NK-92 (cell line): ENCODE results near the gene NUDT14.

Experiments
- DNase-seq: peaks from one replicate; lab custom pipeline; 2025; ENCODE audit not compliant: unreplicated experiment; lab: John Stamatoyannopoulos, UW

Gene NUDT14

DNA sequence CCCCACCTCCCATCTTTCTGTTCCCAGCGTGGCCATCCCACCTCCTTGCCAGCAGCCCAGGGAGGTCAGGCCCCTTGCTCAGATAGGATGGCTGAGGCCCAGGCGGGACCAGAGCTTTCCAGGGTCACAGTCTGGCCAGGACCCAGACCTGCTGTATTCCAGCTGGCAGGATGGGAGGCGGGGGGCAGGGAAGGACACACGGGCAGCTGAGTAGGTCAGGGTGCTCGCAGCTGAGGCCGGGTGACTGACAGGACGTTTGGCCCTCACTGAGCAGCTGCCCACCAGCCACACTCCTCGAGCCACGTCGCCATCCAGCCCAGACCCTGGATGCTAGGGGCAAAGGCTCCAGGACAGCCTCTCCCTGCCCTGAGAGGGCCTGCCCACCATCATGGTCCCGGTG, 4.0 kb downstream of the NUDT14 start:
- DNase-seq = no peak

DNA sequence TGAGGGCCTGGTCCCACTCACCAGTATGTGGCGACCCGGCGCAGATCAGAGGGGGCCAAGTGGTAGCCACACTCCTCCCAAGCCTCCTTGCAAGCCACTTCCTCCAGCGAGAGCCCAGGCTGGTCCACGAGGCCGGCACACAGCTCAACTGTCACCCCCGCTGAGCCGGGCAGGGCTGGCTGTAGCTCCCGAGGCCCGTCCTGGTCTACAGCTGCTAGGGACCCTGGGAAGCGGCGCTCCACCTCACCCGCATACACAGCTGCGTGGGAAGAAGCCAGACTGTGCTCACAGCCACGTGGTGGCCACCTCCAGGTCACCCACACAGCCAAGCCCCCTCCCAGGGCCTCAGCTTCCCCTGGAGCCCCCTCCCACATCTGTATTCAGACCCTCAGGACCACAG, 4.6 kb downstream of the NUDT14 start:
- DNase-seq = no peak

DNA sequence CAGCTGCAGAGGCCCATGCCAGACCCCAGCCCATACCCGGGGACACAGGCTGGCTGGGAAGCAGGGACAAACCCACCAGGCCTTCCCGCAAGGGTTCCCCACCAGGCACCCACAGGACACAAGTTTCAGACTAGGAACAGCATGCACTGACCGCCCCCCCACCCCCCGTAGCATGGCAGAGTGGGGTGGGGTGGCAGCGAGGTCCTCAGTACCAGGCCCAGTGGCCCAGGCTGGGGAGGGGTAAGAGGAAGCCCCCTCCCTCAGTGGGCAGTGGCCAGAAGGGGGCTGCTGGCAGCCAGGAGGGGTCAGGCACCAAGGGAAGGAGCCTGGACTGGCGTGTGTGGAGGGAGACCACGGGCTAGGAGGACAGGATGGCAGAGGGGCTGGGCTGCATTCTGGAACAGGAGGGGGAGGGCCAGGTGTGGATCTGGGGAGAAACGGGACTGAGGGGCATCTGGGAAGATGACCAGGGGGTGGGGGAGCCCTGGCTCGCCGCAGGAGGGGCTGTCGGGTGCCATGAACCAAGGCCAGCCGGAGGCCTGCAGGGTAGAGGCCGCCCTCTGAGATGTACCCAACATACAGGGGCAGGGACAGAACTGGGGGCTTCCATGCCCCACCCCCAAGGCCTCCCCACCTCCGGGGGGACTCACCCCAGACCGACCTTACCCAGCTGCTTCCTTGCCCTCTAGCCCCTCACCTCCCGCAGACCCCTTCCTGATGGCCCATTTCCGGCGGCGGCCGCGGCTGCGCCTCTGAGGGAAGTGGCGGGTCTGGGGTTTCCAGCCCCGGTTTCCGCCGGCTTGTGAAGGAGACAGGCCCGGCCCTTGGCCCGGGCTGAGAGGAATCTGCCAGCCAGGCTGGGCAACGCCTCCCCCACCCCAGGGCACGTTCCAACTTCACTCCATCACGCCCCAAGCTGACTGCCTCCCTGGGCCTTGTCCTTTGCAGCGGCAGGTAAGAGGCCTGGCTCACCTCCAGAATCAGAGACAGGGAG, 6.9 kb downstream of the NUDT14 start:
- no peak for DNase-seq

DNA sequence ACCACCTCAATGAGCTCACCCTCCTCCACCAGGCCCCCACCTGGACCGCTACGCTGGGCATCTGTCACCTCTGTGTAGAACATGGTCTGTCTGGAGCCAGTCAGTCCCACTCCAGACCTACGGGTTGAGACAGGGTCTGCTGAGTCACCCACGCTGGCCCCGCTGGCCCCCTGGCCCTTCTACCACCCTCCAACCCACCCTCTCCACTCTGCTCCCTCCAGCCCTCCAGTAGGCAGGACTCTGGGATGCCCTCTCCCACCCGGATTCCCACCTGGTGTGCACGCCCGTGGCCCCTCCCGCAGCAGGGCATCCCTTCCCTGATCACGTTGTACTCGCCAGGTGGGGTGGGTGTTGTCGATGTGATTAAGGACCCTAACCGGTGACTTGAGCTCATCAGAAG, 8.0 kb downstream of the NUDT14 start:
- no peak for DNase-seq

DNA sequence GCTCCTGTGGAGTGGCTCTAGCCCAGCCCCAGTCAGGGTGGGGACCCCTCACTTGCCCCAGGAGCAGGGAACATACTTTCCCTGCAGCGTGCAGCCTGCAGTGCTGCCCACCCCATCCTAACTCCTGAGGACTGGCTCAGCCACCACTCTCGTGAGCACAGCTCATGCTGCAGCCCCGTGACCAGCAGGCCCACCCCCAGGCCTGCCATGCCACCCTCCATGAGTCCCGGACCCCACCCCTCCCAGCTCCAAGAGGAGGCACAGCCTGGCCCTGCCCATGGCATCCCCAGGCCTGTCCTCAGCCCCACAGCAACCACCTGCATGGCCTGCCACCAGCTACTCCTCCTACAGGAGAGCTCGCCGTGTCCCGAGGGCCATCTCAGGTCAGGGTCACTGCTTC, 8.6 kb downstream of the NUDT14 start:
- DNase-seq = no peak

DNA sequence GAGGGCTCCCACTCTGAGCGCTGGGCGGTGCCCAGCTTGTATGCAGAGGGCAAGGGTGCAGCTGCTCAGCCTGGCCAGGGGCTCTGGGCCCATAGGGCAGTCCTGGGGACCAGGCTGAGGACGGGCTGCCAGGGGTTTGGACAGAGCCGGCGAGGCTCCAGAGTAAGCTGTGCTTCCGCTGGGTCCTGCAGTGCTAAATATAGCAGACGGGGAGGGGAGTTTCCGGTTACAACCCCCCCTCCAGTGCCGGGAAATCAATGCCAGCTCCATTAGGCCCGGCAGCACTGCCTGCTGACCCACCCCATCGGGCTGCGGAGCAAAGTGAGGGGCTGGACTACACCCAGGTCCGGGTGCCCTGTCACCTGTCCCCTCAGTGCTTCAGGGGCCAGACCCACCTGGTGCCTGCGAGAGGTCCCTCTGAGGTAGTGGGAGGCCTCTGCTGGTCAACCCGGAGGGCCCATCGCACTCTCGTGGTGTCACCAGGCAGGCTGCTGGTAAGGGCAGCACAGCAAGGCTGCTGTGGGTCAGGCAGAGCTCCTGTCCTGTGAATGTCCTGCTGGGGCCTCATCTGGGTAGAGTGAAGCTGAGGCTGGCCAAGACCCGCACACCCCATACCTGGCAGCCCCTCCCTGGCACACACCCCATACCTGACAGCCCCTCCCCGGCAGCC, 10.0 kb downstream of the NUDT14 start:
- no peak for DNase-seq

DNA sequence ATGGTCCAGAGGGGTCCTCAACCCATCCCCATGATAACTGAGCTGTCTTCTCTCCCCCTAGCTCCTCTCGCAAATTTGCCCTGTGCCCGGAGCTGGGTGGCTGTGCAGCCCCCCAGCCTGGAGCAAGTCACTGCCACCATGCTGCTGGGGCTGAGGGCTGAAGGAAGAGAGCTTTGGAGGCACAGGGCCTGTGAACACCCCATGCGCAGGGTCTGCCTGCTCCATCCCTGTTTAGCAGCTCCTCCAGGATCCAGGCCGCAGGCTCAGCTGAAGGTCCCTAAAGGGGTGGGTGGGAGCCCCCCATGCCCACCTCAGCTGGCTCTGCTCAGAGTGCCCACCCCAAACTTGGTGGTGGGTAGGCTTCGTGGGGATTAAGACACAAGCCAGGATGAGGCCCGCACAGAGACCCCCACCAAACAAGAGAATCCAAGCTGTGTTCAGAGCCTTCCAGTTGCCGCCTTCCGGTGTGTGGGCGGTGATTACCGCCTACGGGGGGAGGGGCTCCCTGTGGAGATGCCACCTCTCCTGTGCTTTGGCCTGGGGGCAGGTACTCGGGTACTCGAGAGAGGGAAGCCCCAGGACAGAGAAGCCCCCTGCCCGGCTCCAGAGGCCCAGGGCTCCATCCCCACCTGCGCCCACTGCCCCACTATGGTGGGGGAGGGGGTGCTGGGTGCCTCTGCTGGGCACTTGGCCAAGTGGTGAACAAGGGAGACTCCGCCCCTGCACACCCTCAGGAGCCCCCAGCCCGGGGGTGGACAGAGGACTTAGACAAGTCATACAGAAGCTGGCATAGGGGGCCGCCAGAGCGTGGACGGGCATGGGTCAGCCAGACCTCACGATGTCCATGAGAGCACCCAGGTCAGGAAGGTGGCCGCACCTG, 11.1 kb downstream of the NUDT14 start:
- no peak for DNase-seq

DNA sequence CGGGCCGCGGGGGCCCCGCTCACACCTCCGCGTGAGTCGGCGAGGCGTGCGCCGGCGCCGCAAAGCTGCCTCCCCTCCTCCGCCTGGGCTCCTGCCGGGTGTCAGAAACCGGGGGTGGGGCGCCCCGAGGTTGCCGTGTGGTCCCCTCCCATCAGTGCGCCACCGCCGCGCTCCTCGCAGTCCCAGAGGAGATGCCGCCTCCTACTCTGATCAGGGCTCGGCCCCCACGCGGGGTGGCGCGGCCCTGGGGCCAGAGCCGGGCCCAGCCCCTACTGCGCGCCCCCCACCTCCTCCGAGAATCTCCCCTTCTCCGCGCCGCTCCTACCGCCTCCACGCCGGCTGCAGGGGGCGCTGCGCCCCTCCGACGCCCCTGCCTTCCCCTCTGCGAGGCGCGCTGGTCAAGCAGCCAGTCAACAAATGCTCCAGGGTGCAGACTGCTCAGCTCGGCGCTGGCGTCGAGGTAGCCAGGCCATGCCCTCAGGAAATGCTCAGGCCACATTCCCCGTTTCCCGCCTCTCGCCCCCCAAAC, 12.1 kb downstream of the NUDT14 start:
- DNase-seq = no peak

DNA sequence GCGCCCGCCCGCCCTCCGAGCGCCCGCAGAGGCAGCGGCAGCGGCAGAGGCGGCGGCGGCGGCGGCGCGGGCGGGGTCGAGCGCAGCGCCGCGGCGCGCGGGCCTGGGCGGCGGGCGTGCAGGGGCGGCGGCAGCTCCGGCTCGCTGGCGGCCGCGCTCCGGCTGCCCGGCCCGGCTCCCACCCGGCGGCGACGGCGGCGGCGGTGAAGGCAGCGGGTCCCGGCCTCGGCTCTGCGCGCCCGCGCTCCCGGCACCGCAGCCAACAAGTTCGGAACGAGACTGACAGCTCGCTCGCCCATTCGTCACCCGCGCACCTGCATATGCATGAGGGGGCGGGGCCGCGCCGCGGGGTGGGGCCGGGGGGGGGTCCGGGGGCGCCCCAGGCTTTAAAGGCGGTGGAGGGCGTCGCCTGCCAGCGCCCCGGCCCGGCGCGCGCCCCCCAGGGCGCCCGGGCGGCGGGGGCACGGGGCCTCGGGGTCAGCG, 12.6 kb downstream of the NUDT14 start, which contains the start of gene JAG2:
JAG2 (minus strand) TSS at position 281 of the 483 bp plus-strand sequence. CDS start 356 bp downstream, outside the sequence.
- DNase-seq = no peak

DNA sequence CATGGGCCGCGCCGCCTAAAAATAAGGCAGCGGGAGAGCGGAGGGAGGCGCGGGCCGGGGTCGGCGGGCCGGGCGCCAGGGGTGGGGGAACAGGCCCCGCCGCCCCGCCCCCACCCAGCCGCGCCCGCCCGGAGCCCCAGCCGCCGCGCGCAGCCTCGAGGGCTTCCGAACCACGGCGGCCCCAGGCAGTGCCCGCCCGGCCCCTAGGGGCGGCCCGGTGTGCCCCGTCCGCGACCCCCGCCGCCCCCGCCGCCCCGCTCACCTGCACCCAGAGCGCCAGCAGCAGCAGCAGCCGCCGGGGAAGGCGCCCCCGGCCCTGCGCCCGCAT, 13.1 kb downstream of the NUDT14 start:
- no peak for DNase-seq

DNA sequence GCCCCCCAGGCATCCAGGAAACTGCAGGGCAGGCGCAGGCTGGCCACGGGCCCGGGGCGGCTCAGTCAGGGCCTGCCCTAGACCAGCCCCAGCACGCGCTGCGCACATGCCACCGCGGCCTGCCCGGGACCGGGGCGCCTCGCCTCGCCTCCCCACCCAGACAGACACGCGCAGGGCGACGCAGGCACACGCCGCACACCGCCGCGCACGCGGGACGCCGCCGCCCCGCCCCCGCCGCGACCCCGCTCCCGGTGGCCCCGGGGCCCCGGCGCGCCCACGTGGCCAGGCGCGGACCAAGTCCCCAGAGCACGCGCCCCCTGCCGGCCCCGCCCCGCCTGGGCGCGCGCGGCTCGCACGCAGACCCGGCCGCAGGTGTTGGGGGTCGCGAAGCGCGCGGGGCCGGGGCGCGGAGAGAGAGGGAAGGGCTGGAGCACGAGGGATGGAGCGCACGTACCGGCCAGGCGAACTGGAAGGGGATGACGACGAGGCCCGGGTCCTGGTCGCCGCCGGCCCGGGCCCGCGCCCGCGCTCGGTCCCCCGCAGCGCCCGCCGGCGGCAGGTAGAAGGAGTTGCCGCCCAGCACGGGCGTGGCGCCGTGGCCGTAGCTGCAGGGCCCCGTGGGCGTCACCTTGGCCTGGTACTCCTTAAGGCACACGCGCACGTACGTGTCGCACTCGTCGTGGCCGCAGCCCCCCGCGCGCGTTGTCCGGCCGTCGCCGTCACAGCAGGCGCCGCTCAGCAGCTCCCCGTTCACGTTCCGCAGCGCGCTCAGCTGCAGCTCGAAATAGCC, 13.6 kb downstream of the NUDT14 start:
- no peak for DNase-seq

DNA sequence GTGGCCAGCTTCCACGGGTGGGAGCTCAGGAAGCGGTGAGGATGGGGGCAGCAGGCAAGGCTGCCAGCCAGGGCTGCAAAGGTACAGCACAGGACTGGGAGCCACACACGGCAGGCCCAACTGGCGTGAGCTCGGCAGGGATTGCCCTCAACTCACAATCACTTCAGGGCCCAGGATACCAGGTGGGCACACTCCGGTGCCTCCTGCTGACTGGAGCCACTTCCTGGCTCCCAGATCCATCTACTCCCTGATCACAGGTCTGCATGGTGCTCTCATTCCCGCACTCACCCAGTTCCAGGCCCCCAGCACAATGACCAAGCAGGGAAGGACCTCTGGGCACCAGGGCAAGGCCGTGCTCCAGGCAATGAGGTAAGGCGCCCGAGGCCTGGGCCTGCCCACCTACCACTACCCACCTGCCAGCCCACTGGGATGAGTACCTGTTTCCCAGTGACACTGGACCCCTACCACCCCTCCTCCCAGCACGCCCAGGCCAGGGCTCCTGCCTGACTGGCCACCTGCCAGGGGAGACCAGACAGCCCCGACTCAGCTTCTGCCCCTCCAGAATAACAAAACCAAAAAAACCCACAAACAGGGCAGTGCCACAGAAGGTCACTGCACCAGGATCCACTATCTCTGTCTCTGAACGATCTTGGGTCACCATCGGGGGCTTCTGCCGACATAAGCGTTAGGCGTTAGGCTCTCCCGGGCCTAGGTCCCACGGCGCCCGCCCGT, 14.4 kb downstream of the NUDT14 start:
- DNase-seq = no peak

DNA sequence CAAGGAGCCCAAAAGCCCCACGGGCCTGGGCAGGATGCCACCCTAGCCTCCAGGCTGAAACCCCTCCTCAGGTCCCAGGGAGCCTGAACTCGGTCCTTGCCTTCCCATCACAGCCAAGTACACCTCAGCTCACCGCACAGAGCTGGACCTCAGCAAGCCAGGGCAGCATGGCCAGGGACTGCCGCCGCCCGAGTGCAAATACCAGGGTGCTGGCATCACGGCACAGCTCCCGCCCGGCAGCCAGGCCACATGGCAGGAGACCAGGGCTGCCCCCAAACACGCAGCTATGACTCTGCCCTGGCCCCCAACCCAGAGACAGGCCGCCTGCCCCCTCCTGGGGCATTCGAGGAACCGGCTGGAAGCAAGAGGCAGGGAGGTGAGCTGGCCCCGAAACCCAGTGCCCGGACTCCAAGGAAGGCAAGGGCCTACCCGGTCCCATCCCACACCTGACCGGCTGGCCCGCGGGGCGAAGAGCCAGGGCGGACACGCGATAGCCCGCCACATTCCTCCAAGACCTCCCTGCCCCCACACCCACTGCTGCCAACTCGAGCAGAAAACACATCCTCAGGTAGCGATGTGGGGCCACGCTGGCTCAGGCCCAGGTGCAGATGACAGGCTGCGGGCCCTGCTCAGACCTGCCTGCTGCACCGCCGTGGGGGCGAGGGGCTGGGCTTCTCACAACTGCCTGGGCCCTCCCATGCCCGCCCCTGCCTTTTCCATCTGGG, 15.2 kb downstream of the NUDT14 start:
- no peak for DNase-seq

DNA sequence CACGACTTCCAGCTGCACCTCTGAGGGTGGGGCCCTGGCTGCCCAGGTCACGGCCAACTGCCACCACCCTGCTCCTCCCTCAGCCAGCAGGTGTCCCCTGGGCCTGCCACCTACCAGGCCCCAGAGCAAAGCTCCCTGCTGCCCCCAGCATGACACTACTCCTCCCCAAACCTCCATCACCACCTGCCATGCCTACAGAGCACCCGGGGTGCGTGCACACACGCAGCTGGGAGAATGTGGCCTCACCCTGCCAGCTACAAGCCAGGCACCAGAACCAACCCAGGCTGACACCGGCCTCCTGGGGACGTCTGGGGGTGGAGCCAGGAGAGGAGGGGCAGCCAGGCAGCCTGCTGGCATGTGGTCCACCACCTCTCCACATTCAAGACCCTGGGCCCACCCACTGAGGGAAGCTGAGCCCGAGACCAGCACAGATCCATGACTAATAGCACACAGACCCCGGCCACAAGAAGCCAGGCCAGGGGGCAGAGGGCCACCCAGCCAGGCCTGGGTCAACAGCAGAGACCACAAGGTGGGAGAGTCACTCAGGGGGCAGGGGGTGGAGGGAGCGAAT, 15.9 kb downstream of the NUDT14 start:
- no peak for DNase-seq

DNA sequence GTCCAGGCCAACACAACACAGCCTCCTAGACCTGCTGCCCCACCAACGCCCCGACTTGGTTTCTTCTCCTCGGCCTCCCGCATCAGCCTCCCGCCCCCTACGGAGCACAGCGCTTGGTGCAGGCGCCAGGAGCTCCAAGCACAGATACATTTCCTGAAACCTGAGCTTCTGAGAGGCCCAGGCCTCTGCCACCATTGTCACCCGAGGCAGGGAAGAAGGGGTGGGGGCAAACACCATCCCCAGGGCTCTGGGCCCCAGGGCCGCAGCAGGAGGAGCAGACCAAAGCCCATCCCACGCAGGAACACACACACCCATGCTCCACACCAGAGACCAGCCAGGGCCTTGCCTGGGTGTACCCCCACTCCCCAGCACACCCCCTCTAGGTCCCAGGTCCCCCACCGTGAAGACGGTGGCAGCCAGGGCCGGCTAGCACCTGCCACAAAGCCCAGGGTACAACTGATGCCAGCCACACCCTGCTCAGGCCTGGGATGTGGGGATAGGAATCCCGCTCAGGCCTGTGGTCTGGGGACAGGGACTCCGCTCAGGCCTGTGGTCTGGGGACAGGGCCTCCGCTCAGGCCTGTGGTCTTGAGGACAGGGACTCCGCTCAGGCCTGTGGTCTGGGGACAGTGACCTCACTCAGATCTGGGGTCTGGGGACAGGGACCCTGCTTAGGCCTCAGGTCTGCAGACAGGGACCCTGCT, 17.9 kb downstream of the NUDT14 start:
- no peak for DNase-seq

DNA sequence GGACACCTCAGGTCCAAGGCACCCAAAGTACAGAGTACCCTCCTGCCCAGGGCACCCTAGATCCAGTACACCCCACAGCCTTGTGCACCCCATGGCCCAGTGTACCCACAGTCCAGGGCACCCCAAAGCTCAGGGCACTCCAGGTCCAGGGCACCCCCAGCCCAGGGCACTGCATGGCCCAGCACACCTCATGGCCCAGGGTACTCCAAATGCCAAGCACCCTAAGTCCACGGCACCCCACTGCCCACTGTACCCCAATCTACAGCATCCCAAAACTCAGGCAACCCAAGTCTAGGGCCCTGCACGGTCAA, 18.5 kb downstream of the NUDT14 start:
- no peak for DNase-seq

DNA sequence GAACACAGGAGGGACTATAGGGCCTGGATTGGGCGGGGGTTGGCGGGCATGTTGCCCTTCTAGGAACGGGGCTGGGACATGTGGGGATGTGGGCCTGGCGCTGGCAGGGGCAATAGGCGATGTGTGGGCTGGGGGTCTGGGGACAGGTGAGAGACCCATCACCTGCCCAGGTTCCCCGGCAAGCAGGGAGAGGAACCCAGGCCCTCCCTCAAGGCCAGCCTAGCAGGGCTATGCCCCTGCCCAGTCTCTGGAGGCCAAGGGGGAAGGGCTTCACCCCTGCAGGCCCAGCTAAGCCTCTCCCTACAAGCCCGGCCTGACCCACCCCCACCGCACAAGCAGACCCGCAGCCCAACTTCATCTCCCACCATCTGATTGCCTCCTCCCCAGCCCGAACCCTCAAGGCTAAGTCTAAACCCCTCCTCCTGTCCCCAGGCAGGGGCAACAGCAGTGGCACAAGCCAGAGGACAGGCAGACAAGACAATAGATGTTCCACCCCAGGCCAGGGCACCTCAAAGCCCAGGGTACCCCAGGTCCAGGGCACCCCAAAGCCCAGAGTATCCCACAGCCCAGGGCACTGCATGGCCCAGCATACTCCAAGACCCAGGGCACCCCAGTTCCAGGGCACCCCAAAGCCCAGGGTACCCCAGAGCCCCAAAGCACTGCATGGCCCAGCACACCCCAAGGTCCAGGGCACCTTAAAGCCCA, 19.0 kb downstream of the NUDT14 start:
- DNase-seq = no peak
